ENCODE results near the gene MAGI2. TPM values are rescaled to one million over a fixed set of nuclear protein-coding genes. Genes with fewer than 3 reads are reported as not detected.

Gene MAGI2
- total and polyA plus RNA-seq, 8 donors: 6.1 to 9.2 (median 7.1) TPM

DNA sequence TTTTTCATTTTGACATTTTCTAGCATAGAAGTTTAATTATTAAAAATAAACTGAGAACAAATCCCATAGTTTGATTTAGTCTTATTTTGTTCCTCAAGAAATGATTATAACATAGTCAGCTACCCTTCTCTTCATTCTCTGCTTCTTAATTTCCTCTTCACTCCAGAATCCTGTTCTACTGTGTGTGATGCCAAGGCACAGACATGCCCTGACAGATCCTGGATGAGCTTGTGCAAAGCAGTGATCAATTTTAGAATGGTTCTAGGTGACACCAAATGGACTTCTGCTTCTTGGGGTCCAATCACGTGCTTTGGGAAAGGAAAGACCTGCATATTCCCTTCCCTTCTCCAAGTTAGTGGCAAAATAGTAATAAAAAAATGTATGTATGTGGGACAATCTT lies 665.6 kb downstream of the MAGI2 start:
- H3K36me3 ChIP-seq: no peaks in the 10 kb centered on the region
- H3K27ac ChIP-seq: no peak overlapping the region
- H3K4me3 ChIP-seq: no peak overlapping the region
- no peaks in the 10 kb centered on the region for H3K9me3 ChIP-seq
- TF ChIP-seq, protein P1, sequence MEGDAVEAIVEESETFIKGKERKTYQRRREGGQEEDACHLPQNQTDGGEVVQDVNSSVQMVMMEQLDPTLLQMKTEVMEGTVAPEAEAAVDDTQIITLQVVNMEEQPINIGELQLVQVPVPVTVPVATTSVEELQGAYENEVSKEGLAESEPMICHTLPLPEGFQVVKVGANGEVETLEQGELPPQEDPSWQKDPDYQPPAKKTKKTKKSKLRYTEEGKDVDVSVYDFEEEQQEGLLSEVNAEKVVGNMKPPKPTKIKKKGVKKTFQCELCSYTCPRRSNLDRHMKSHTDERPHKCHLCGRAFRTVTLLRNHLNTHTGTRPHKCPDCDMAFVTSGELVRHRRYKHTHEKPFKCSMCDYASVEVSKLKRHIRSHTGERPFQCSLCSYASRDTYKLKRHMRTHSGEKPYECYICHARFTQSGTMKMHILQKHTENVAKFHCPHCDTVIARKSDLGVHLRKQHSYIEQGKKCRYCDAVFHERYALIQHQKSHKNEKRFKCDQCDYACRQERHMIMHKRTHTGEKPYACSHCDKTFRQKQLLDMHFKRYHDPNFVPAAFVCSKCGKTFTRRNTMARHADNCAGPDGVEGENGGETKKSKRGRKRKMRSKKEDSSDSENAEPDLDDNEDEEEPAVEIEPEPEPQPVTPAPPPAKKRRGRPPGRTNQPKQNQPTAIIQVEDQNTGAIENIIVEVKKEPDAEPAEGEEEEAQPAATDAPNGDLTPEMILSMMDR (IDR thresholded peaks at IDR 0.05): no peak
- DNase-seq: no peak
- no peak for ATAC-seq
- H3K27me3 ChIP-seq: no peaks in the 10 kb centered on the region
- intact Hi-C loops (cut with DNase I): no loop called here
- no peaks in the 10 kb centered on the region for H3K4me1 ChIP-seq

DNA sequence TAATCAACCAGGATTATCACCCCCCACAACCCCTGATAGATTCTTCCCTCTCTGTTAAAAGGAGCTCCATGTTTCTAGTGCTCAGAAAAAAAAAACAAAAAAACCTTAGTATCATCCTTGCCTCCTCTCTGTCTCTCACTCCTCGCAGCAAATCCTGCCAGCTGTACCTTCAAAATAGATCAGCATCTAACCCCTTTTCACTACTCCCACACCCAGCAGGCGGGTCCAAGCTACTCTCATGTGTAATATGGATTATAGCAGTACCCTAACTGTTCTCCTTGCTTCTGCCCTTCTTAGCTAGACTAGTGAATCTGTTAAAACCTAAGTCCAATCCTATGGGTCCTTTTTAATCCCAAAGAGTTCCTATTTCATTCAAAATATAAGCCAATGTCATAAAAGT lies 667.4 kb downstream of the MAGI2 start:
- H3K9me3 ChIP-seq: no peaks in the 10 kb centered on the region
- intact Hi-C loops (cut with DNase I): no loop called here
- ATAC-seq (no peak), DNase-seq (no peak)
- H3K4me3 ChIP-seq: no peak overlapping the region
- TF ChIP-seq, protein P1 (IDR thresholded peaks at IDR 0.05): no peak
- H3K27me3 ChIP-seq: no peaks in the 10 kb centered on the region
- H3K27ac ChIP-seq: no peak overlapping the region
- H3K36me3 ChIP-seq: no peaks in the 10 kb centered on the region
- H3K4me1 ChIP-seq: no peaks in the 10 kb centered on the region

DNA sequence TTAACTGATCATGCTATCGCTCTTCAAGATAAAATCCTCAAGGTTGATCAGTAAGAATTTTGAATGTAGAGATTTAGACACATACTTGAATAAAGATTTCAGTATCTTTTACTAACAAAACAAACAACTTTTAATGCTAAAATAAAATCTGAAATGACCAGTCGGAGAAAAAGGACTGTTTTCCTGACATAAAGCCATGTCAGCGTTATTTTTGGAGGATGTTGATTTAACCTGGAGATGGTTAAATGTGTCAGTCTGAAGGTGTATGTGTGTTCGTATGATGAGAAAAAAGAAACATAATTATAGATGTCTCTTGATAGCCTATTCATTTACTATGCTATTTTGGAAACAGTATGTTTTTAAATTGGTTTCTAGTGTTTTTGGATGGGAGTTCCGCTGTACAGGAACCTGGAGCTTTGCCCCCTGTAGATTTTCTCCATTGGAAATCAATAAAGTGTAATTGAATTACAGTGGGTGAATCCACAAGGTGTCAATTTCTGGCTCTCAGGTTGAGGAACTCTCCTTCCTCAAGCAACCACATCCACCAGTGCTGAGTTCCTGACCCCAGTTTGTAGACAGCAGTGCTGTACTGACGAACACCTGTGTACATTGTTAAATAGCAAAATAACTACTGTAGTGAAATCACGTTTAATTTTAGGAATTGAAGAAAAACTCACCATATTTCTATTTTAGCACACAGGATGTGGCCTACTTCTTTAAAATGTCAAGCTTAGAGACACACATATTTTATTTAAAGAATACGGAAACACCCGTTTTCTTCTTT lies 670.1 kb downstream of the MAGI2 start:
- H3K4me3 ChIP-seq: no peak overlapping the region
- TF ChIP-seq, protein P1 (IDR thresholded peaks at IDR 0.05): no peak
- H3K4me1 ChIP-seq: no peaks in the 10 kb centered on the region
- no peaks in the 10 kb centered on the region for H3K36me3 ChIP-seq
- ATAC-seq (no peak), DNase-seq (no peak)
- no peaks in the 10 kb centered on the region for H3K9me3 ChIP-seq
- intact Hi-C loops (cut with DNase I): no loop called here
- no peaks in the 10 kb centered on the region for H3K27me3 ChIP-seq
- H3K27ac ChIP-seq: no peak overlapping the region

DNA sequence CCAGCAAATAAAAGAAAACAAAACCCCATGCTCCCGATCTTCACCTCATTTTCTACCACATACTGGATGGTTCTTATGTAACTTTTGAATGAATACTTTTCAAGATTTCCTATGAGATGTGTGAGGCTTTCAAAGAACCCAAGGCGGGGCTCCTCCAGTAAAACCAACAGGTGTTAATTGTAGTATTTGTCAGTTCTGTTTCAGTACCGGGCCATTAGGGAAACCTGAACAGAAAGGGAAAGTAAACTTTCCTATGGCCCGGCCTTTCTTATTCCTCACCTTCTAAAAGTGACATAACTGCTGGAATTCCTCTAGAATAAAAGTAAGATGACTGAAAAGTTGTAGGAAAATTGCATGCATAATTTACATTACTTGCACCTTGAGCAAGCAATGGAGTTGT lies 672.9 kb downstream of the MAGI2 start:
- intact Hi-C loops (cut with DNase I): no loop called here
- ATAC-seq (peak; percentile 57), DNase-seq (no peak)
- Histone ChIP-seq H3K36me3 (no peaks in the 10 kb centered on the region), H3K4me1 (no peaks in the 10 kb centered on the region), H3K9me3 (no peaks in the 10 kb centered on the region), H3K4me3 (no peak overlapping the region), H3K27ac (no peak overlapping the region), H3K27me3 (no peaks in the 10 kb centered on the region)
- TF ChIP-seq, protein P1 (IDR thresholded peaks at IDR 0.05): no peak

DNA sequence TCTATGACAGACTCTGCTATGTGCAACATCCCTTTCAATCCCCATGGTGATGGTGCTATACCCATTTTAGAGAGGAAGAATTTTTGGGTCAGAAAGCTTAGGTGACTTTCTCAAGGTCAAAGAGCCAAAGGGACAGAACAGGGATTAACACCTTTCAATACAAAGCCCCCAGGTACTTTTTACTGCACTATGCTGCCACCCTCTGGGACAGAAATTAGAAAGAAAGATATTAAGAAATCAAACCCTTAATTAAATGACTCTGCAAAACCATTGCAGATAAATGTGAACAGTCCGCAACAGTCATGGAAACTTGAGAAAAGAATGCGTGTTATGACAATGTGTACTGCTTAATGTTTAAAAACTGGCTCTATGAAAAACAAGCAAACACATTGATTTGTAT lies 673.7 kb downstream of the MAGI2 start:
- ATAC-seq (no peak), DNase-seq (no peak)
- H3K27ac ChIP-seq: no peak overlapping the region
- H3K27me3 ChIP-seq: no peaks in the 10 kb centered on the region
- no peaks in the 10 kb centered on the region for H3K4me1 ChIP-seq
- H3K36me3 ChIP-seq: no peaks in the 10 kb centered on the region
- no peaks in the 10 kb centered on the region for H3K9me3 ChIP-seq
- TF ChIP-seq, protein P1 (IDR thresholded peaks at IDR 0.05): no peak
- no peak overlapping the region for H3K4me3 ChIP-seq
- intact Hi-C loops (cut with DNase I): no loop called here

Data from left lung (tissue), 10 donors.